ENCODE data around the gene MTG2. TPM values are rescaled to one million over a fixed set of nuclear protein-coding genes. Genes with fewer than 3 reads are reported as not detected.

MTG2 gene
- total and polyA plus RNA-seq, 8 donors: 13.6 to 77.9 (median 21.4) TPM

- peak in 1 of 2 donors; percentile 32 for DNase-seq
- H3K4me1 ChIP-seq: no peaks in the 10 kb centered on the region
- 85 to 92% (median 90%) methylated on average over 28 to 38 of the region's 38 CpGs for WGBS, 5 donors
- no peaks in the 10 kb centered on the region for H3K27me3 ChIP-seq
- peaks cover 41 to 76% (median 75%) of the 10 kb centered on the region in 4 donors for H3K36me3 ChIP-seq
- no peak overlapping the region for H3K4me3 ChIP-seq
- TF ChIP-seq, protein P1, sequence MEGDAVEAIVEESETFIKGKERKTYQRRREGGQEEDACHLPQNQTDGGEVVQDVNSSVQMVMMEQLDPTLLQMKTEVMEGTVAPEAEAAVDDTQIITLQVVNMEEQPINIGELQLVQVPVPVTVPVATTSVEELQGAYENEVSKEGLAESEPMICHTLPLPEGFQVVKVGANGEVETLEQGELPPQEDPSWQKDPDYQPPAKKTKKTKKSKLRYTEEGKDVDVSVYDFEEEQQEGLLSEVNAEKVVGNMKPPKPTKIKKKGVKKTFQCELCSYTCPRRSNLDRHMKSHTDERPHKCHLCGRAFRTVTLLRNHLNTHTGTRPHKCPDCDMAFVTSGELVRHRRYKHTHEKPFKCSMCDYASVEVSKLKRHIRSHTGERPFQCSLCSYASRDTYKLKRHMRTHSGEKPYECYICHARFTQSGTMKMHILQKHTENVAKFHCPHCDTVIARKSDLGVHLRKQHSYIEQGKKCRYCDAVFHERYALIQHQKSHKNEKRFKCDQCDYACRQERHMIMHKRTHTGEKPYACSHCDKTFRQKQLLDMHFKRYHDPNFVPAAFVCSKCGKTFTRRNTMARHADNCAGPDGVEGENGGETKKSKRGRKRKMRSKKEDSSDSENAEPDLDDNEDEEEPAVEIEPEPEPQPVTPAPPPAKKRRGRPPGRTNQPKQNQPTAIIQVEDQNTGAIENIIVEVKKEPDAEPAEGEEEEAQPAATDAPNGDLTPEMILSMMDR (IDR thresholded peaks at IDR 0.05): no peak
- TF ChIP-seq EP300 (IDR thresholded peaks at IDR 0.05): no peak
- no peak for TF ChIP-seq POLR2A (IDR thresholded peaks at IDR 0.05)
- no peak for TF ChIP-seq POLR2AphosphoS5 (IDR thresholded peaks at IDR 0.05)
- H3K27ac ChIP-seq: no peak overlapping the region
- H3K9me3 ChIP-seq: no peaks in the 10 kb centered on the region
- intact Hi-C loops (cut with DNase I; ENCODE audit: low total_unique reads): no loop called here
Observed at GRCh38 chr20:62201173-62202082, 18.6 kb downstream of the MTG2 start.

DNA sequence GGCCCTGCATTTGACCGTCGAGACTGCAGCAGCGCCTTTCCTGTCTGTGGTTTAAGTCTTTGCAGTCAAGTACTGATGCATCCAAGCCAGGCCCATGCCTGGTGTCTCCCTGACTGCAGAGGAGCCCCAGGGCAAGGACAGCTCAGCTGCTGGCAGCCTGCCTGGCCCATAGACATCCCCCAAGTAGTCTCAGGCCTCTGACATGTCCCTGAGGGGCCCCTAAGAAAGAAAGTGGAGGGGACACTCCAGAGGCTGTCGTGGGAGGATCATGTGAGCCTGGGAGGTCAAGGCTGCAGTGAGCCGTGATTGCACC lies 19.2 kb downstream of the MTG2 start:
- DNase-seq: no peak
- WGBS, 5 donors: 61 to 95% (median 84%) methylated on average over 4 to 5 of the region's 5 CpGs

DNA sequence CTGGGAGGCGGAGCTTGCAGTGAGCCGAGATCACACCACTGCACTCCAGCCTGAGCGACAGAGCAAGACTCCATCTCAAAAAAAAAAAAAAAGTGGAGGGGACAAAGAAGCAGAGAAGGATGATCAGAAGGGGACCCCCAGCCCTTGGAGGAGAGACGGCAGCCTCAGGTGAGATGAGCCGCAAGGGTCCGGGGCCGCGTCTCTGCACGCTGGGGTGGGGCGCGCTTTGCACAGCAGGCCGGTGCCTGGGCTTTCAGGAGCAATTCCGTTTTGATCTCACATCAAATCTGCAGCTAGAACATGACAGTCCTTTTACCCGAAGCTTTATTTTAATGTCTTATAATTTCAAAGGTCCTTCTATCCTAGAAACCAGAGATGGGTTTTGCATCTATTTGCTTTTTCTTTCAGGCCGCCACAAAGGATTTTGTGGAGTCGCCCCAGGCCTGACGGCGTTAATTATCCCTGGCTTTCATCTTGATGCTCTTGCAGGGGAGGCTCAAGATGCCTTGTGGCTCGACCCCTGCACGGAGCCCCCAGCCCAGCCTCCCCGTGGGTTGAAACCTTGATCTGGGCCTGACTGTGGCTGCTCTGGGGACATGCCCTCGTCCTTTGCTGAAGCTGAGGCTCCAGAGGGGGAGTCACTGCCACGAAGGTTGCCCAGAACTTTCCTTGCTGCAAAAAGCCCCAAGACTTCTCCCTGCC lies 20.0 kb downstream of the MTG2 start:
- 88 to 93% (median 91%) methylated on average over 23 of the region's 23 CpGs for WGBS, 5 donors
- Histone ChIP-seq H3K9me3 (no peaks in the 10 kb centered on the region), H3K36me3 (peaks cover 35 to 62% (median 61%) of the 10 kb centered on the region in 4 donors), H3K27me3 (no peaks in the 10 kb centered on the region), H3K4me1 (no peaks in the 10 kb centered on the region), H3K27ac (no peak overlapping the region), H3K4me3 (no peak overlapping the region)
- no peak for TF ChIP-seq POLR2A (IDR thresholded peaks at IDR 0.05)
- TF ChIP-seq POLR2AphosphoS5 (IDR thresholded peaks at IDR 0.05): no peak
- TF ChIP-seq EP300 (IDR thresholded peaks at IDR 0.05): no peak
- TF ChIP-seq, protein P1 (IDR thresholded peaks at IDR 0.05): no peak
- DNase-seq: no peak
- intact Hi-C loops (cut with DNase I; ENCODE audit: low total_unique reads): no loop called here

More for the DNA sequence above, 19.2 kb downstream of the MTG2 start:
- Histone ChIP-seq H3K4me3 (no peak overlapping the region), H3K9me3 (no peaks in the 10 kb centered on the region), H3K36me3 (peaks cover 37 to 70% (median 69%) of the 10 kb centered on the region in 4 donors), H3K27ac (no peak overlapping the region), H3K27me3 (no peaks in the 10 kb centered on the region), H3K4me1 (no peaks in the 10 kb centered on the region)
- intact Hi-C loops (cut with DNase I; ENCODE audit: low total_unique reads): no loop called here
- TF ChIP-seq POLR2A (IDR thresholded peaks at IDR 0.05): no peak
- TF ChIP-seq, protein P1 (IDR thresholded peaks at IDR 0.05): no peak
- no peak for TF ChIP-seq EP300 (IDR thresholded peaks at IDR 0.05)
- no peak for TF ChIP-seq POLR2AphosphoS5 (IDR thresholded peaks at IDR 0.05)

- intact Hi-C loops (cut with DNase I; ENCODE audit: low total_unique reads): no loop called here
- 86 to 93% (median 88%) methylated on average over 22 of the region's 22 CpGs for WGBS, 5 donors
- peaks cover 28 to 55% (median 54%) of the 10 kb centered on the region in 4 donors for H3K36me3 ChIP-seq
- no peaks in the 10 kb centered on the region for H3K9me3 ChIP-seq
- H3K4me3 ChIP-seq: no peak overlapping the region
- no peaks in the 10 kb centered on the region for H3K4me1 ChIP-seq
- DNase-seq: no peak
- no peak for TF ChIP-seq POLR2A (IDR thresholded peaks at IDR 0.05)
- TF ChIP-seq EP300 (IDR thresholded peaks at IDR 0.05): no peak
- TF ChIP-seq POLR2AphosphoS5 (IDR thresholded peaks at IDR 0.05): no peak
- TF ChIP-seq, protein P1 (IDR thresholded peaks at IDR 0.05): no peak
- no peak overlapping the region for H3K27ac ChIP-seq
- H3K27me3 ChIP-seq: peaks cover 0 to 6% (median 2%) of the 10 kb centered on the region in 3 donors
Observed at GRCh38 chr20:62203378-62204030, 20.7 kb downstream of the MTG2 start.
